Right lobe of liver (tissue), 6 donors: ENCODE data around the gene ZMAT3. TPM values are rescaled to one million over a fixed set of nuclear protein-coding genes. Genes with fewer than 3 reads are reported as not detected.

Source experiments
- ATAC-seq, 4 donors: fragments of 200-7000 bp; cut with Tn5 transposase; one replicate each; pipeline ENCODE4 v1.9.1; 2020; ENCODE audit warnings: mild to moderate bottlenecking in 4 of 4, moderate library complexity in 4 of 4
- DNase-seq, 3 donors: peaks; one replicate each; pipeline ENCODE4 v3.0.0-alpha.2; 2020
- H3K27ac ChIP-seq, 3 donors: fragments of 200-600 bp; one replicate each; pipeline ENCODE4 v1.8.0; 2022
- H3K27me3 ChIP-seq, 2 donors: fragments of 200-600 bp; one replicate each; pipeline ENCODE4 v1.8.0; 2022
- H3K36me3 ChIP-seq, 4 donors: fragments of 200-600 bp; sonication (generic) in 1 of 4; one replicate each; pipeline versions ENCODE4 v1.5.1 to v1.8.0; 2017 to 2022; ENCODE audit warnings: control low read depth in 1 of 4
- H3K4me1 ChIP-seq, 4 donors: fragments of 200-600 bp; sonication (generic) in 1 of 4; one replicate each; pipeline versions ENCODE4 v1.5.1 to v1.8.0; 2017 to 2022; ENCODE audit warnings: control low read depth in 1 of 4
- H3K4me3 ChIP-seq, 3 donors: fragments of 200-600 bp; one replicate each; pipeline ENCODE4 v1.8.0; 2022
- H3K9me3 ChIP-seq, 4 donors: fragments of 200-600 bp; sonication (generic) in 1 of 4; one replicate each; pipeline versions ENCODE4 v1.5.1 to v1.8.0; 2017 to 2022; ENCODE audit warnings: control low read depth in 1 of 4
- POLR2A ChIP-seq: fragments of 450-650 bp; IDR thresholded peaks from one replicate; pipeline ENCODE4 v1.6.1; 2017; ENCODE audit warnings: antibody characterized with exemption, mild to moderate bottlenecking
- WGBS: methylation state at CpG from one replicate; pipeline ENCODE4 v1.1.6; 2018; ENCODE audit warnings: low coverage, low lambda C conversion rate; ENCODE audit not compliant: insufficient coverage; ENCODE audit errors: missing lambda C conversion rate; 5-methylcytosine and 5-hydroxymethylcytosine counted together
- intact Hi-C, 2 donors: fragments of 100-400 bp; cut with DNase I; formaldehyde crosslinking; loops; one replicate each; pipeline versions ENCODE4 v1.11.2 to v1.14.1; 2022
- total RNA-seq, 6 experiments: library from RNA; depleted of rRNA in 2 of 6; stranded (reverse); fragments of >200 nt in 2 of 6; fragmentation: NEBNext Ultra II Directional in 3 of 6; extraction: Animal tissue kit (Norgen Biotek cat#: 25700) in 3 of 6; gene quantifications; one replicate each; pipeline versions ENCODE4 v1.1.0 to v1.2.4, GENCODE V29; 2016 to 2023
- TF ChIP-seq, protein P1 (sequence below), 4 donors: fragments of 200-600 bp in 3 of 4; fragments of 450-650 bp in 1 of 4; IDR thresholded peaks; one replicate each; pipeline versions ENCODE4 v1.5.1 to v1.8.0; 2016 to 2022; ENCODE audit warnings: antibody characterized with exemption in 4 of 4, mild to moderate bottlenecking in 2 of 4
- donor health status: DM: no; HTN: yes; CAD: no.
- donor health status: DM: no; HTN: no; CAD: no.
- donor health status: DM: no; HTN: no; CAD: no.
- donor health status: DM: no; HTN: yes; CAD: no.
- donor health status: DM: no; HTN: yes; CAD: no.

The ZMAT3 gene
- total RNA-seq, 6 experiments from 2014 or later, result 5.5 to 19.6 (median 10.8) TPM

DNA sequence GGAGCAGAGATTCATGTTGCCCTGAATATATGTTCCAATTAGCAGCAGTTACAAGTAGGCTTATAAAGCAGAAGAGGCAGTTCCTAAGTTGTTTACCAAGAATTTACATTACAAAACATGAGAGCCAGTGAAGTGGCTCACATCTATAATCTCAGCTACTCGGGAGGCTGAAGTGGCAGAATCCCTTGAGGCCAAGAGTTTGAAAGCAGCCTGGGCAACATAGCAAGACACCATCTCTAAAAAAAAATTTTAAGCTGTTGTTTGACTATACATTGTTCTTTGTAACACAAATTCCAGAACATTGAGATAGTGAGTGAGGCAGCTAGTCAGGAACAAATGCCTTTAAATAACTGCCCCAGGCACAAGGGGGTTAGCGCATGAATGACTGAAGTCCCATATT lies 10.3 kb upstream of the ZMAT3 start:
- TF ChIP-seq, protein P1, sequence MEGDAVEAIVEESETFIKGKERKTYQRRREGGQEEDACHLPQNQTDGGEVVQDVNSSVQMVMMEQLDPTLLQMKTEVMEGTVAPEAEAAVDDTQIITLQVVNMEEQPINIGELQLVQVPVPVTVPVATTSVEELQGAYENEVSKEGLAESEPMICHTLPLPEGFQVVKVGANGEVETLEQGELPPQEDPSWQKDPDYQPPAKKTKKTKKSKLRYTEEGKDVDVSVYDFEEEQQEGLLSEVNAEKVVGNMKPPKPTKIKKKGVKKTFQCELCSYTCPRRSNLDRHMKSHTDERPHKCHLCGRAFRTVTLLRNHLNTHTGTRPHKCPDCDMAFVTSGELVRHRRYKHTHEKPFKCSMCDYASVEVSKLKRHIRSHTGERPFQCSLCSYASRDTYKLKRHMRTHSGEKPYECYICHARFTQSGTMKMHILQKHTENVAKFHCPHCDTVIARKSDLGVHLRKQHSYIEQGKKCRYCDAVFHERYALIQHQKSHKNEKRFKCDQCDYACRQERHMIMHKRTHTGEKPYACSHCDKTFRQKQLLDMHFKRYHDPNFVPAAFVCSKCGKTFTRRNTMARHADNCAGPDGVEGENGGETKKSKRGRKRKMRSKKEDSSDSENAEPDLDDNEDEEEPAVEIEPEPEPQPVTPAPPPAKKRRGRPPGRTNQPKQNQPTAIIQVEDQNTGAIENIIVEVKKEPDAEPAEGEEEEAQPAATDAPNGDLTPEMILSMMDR (IDR thresholded peaks at IDR 0.05), result no peak
- no peak for TF ChIP-seq POLR2A
- no peak overlapping the region for H3K4me3 ChIP-seq
- H3K27ac ChIP-seq, result no peak overlapping the region
- no peaks in the 10 kb centered on the region for H3K9me3 ChIP-seq
- H3K36me3 ChIP-seq, result no peaks in the 10 kb centered on the region
- ATAC-seq (no peak), DNase-seq (no peak)
- intact Hi-C loops, result no loop called here
- no peaks in the 10 kb centered on the region for H3K4me1 ChIP-seq
- WGBS, result 64% methylated on average over 2 of the region's 2 CpGs
- H3K27me3 ChIP-seq, result no peaks in the 10 kb centered on the region

- no peak for DNase-seq
- WGBS, result 73% methylated on average over 4 of the region's 4 CpGs
- no peaks in the 10 kb centered on the region for H3K27me3 ChIP-seq
- no peaks in the 10 kb centered on the region for H3K4me1 ChIP-seq
- TF ChIP-seq, protein P1 (IDR thresholded peaks at IDR 0.05), result no peak
- TF ChIP-seq POLR2A, result no peak
- intact Hi-C loops, result no loop called here
- no peaks in the 10 kb centered on the region for H3K36me3 ChIP-seq
- no peaks in the 10 kb centered on the region for H3K9me3 ChIP-seq
- H3K27ac ChIP-seq, result no peak overlapping the region
- ATAC-seq, result no peak
- no peak overlapping the region for H3K4me3 ChIP-seq
Measured at GRCh38 chr3:179079537-179079936, 7.9 kb upstream of the ZMAT3 start.

- TF ChIP-seq, protein P1 (IDR thresholded peaks at IDR 0.05), result no peak
- no peak for TF ChIP-seq POLR2A
- 62% methylated on average over 4 of the region's 4 CpGs for WGBS
- DNase-seq (no peak), ATAC-seq (no peak)
- Histone ChIP-seq H3K4me1 (no peaks in the 10 kb centered on the region), H3K36me3 (no peaks in the 10 kb centered on the region), H3K27ac (no peak overlapping the region), H3K27me3 (no peaks in the 10 kb centered on the region), H3K4me3 (no peak overlapping the region), H3K9me3 (no peaks in the 10 kb centered on the region)
- intact Hi-C loops, result no loop called here
Measured at GRCh38 chr3:179076243-179077027, 4.8 kb upstream of the ZMAT3 start.

DNA sequence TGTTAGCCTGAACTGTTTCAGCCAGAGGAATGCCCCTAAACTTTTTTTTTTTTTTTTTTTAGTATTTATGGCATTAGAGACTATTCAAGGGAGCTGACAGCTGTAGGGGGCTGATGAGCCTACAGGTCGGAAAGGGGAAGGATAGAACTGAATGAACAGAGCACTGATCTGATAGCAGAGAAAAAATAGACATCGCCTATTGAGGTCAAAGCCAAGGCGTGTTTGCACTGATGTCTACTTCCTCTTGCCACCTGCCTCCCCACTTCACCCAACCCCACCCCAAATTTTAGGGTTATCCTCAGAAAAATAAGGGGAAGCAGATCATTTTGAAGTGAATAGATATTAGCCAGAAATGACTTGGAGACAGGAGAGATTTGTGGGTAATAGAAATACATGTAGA lies 3.0 kb upstream of the ZMAT3 start:
- Histone ChIP-seq H3K9me3 (no peaks in the 10 kb centered on the region), H3K27ac (no peak overlapping the region), H3K4me3 (no peak overlapping the region), H3K4me1 (peaks cover 0 to 6% (median 0%) of the 10 kb centered on the region in 4 donors), H3K36me3 (no peaks in the 10 kb centered on the region), H3K27me3 (no peaks in the 10 kb centered on the region)
- no peak for TF ChIP-seq POLR2A
- ATAC-seq (no peak), DNase-seq (no peak)
- intact Hi-C loops, result no loop called here
- WGBS, result 38% methylated on average over 3 of the region's 3 CpGs

DNA sequence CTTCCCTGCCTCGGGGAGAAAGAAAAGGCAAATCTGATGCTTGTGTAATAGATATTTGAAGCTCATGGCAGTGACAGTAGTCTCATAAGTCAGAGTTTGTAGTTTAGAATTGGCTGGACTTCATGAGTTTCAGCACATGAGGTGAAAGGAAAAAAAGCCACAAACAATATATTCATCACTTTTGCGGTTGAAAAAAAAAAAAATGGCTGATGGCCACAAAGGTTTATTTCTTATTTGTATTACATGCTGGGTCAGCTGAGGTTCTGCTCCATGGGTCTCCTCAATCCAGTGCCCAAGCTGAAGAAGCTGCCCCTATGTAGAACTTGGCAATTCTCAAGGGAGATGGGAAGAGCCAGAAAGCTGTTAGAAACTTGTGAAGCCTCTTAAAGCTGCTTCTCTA lies 2.2 kb upstream of the ZMAT3 start:
- Histone ChIP-seq H3K4me1 (peaks cover 0 to 6% (median 0%) of the 10 kb centered on the region in 4 donors), H3K27ac (no peak overlapping the region), H3K27me3 (no peaks in the 10 kb centered on the region), H3K36me3 (no peaks in the 10 kb centered on the region), H3K9me3 (no peaks in the 10 kb centered on the region), H3K4me3 (no peak overlapping the region)
- no peak for TF ChIP-seq POLR2A
- TF ChIP-seq, protein P1 (IDR thresholded peaks at IDR 0.05), result no peak
- intact Hi-C loops, result no loop called here
- no peak for DNase-seq
- no peak for ATAC-seq
- 64% methylated on average over 2 of the region's 2 CpGs for WGBS
